HG03521 (cell line): ENCODE results near the gene ADAMTS19.
A peak's percentile ranks its signal among the peaks of the same experiment; 100 is the strongest.

ENCODE experiments used
- ATAC-seq: cut with Tn5 transposase; IDR thresholded peaks from one replicate; pipeline ENCODE4 v1.9.1; 2021; ENCODE audit warnings: mild to moderate bottlenecking, moderate library complexity; ENCODE audit not compliant: unreplicated experiment

ADAMTS19 gene

DNA sequence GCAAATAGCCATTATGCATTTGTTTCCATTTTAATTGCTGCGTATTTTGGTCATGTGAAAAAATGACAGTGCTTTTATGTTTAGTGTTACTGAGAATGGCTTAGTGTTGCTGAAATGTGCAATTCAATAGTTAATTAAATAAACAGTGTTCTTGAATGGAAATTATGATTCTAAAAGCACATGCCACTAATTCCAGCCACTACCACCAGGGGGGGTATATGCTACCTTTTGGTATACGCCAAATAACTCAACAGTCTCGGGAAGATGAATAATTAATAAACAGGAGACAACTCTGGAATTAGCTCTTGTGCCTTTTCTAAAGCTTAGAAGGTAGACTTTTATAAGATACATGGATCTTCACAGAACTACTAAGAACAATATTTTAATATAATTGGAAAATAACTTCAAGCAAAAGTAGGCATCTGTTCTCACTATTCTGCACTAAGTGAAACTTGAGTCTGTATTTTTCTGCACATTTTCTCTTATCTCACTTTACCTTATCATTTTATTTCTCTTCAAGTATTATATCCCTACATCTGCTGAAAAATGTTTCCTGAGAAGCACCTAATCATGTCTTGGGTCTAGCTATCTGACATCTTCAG lies 204.3 kb downstream of the ADAMTS19 start:
- ATAC-seq: peak; percentile 70

DNA sequence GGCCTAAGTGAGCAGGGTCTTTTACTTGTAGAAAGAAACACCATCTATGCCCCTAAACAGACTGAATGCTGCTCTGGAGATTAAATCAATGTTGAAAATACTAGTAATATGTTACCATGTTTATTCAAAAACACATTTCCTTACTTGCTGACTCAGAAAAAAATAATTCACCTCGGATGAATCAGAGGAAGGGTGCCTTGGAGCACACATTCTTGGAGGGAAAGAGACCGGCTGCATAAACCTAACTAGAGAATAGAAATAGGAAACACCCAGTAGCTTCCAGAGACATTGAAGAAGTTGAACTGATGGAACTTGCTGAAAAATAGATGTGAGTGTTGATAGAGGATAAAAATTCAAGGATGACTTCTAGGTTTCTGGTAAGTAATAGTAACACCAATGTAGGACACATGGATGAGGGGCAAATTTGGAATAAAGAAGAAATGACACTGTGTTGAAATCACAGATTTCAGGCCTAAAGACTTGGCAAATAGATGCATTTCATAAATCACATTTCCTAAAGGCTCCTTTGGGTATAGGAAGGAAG lies 210.9 kb downstream of the ADAMTS19 start:
- ATAC-seq: no peak

DNA sequence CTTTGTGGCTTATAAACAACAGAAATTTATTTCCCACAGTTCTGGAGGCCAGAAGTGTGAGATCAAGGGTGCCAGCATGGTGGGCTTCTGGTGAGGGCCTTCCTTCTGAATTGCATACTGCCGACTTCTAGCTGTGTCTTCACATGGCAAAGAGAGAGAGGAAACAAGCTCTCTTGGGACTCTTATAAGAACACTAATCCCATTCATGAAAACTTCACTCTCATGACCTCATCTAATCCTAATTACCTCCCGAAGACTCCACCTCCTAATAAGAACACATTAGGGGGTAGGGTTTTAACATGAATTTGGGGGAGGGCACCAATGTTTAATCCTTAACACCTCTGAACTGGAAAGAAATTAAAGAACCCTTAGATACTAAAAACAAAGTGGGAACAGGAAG lies 211.9 kb downstream of the ADAMTS19 start:
- no peak for ATAC-seq

DNA sequence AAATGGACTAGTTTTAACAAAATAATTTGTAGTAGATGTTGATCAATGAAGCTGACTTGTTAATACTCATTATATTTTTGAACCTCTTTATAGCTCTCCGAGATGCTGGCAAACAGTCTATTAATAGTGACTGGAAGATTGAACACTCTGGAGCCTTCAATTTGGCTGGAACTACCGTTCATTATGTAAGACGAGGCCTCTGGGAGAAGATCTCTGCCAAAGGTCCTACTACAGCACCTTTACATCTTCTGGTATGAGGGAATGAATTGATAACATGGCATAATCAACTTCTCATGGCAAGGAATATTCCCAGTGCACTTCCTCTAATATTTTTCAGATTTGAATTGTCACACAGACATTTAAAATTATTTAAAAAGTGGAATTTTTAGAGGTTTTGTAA lies 219.6 kb downstream of the ADAMTS19 start:
- no peak for ATAC-seq

DNA sequence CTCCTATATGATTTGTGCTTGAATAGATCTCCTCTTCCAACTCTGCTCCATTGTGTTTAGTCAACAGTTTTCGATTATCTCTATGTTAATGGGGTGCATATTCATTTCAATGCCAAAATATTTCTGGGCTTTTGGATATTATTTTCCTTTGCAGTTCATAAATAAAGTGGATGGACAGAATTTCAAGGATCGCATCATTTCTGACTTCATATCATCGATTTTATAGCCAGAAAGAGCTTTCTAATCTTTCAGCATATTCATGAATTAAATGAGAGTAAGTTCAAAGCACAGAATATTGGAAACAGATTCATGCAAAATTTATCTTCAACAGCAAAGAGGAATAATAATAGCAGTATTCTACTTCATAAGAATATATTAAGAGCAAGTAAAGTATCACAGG lies 227.8 kb downstream of the ADAMTS19 start:
- ATAC-seq: no peak

DNA sequence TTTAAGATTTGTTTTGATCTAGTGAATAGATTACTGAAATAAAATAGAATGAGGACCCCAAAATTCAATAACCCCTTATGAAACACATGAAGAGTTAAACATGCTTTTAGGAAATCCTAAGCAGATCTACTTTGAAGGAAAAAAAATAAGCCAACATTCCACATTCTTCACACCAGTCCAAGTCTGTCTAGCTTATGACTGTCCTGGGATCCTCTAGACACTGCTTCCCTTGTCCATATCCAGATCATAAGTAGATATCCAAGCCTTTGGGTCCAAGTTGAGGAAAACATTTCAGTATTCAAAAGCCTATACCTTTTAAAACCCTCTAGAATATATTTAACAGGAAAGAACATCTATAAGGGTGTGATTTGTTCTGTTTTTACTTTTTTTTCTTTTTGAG lies 228.9 kb downstream of the ADAMTS19 start:
- no peak for ATAC-seq

DNA sequence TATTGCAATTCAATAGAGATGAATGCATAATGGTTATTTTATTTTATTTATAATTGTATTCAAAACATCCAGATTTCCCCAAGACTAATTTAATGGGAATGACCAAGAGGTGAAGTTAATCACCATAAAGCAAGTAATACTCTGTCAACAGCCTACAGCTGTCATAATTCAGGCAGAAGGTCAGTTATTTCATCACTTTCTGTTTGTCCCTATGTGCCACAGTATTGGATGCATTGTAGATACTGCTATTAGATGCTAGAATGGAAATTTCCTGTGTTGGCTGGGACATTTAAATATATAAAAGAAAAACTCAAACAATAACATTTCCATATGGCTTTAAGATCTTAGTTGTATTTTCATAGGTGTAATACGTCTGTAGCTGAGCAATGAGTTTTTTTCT lies 231.1 kb downstream of the ADAMTS19 start:
- no peak for ATAC-seq

DNA sequence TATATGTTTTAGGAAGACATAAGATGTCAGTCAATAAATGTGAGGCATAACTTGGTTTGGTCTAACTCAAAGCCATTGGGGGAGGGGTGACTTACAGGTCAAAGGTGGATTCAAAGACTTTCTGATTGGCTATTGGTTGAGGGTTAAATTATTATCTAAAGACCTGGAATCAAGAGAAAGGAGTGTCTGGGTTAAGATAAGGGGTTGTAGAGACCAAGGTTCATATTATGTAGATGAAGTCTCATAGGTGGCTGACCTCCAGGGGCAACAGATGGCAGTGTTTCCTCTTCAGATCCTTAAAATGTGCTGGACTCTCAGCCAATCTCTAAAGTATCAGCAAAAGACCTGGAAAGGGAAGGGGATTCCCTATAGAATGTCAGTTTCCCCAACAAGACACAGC lies 236.5 kb downstream of the ADAMTS19 start:
- ATAC-seq: no peak

DNA sequence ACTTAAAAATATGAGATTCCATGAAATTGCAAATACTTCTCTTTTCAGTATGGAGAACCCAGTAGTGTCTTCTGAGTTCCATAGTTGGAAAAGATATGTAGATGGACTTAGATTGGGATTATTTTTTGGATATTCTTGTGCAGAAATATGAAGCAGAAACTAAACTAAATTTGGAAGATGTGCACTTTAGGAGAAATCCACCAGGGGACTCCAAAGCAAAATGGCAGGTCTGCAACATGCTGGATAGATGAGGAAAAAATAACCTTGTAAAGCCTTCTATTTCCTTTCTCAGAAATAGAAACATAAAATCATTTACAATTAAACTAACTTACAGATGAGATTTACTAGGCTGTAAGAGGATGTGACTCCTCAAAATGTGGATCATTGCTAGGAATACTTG lies 238.6 kb downstream of the ADAMTS19 start:
- no peak for ATAC-seq

DNA sequence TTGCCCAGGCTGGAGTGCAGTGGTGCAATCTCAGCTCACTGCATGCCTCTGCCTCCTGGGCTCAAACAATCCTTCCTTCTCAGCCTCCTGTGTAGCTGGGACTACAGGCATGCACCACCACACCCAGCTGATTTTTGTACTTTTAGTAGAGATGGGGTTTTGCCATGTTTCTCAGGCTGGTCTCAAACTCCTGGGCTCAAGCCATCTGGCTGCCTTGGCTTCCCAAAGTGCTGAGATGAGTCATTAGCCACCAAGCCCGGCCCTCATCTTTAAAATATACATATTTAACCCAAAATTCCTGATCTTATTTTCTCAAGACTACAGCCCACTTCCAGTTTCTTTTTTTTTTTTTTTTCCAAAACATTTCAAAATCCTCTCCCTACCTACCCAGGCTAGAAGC lies 256.1 kb downstream of the ADAMTS19 start:
- ATAC-seq: no peak

DNA sequence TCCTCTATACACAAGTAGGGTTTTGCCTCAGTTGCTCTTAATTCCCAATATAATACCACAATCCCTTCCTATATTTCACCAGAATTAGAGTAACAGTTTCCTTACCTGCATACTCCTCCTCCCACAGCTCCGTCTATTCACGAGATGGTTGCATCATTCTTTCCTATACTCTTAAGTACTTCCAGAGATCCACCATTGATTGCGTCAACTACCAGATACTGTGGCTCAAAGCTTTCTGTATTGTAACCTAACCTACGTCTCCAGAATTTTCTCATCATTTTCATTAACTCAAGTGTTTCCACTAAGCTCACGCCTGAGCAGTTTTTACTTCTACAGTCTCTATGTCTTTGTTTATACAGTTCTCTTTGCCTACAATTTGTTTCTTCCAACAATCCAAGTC lies 256.6 kb downstream of the ADAMTS19 start:
- ATAC-seq: no peak

DNA sequence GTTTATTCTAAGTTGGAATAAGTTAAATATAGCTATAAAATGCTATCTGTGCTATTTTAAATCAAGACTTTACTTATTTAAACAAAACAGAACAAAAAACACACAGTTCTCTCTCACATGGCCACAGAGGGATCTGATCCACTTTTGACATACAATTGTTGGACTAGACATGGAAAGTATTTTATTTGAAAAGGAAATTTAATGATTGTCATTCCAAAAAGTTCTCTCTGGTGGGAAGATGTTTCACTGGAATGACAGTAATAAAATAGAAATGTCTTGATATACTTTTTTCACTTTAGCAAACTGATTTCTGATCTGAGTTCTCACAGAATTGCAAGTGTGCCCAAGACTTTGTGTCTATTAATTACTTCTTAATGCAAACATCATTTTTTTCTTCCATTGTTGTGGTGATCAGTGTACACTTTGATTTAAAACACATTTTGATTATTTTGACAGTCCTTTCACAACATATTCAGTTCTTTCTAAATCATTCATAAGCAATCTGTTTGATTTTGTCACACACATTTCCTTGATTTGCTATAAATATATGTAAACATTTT lies 257.7 kb downstream of the ADAMTS19 start:
- no peak for ATAC-seq

DNA sequence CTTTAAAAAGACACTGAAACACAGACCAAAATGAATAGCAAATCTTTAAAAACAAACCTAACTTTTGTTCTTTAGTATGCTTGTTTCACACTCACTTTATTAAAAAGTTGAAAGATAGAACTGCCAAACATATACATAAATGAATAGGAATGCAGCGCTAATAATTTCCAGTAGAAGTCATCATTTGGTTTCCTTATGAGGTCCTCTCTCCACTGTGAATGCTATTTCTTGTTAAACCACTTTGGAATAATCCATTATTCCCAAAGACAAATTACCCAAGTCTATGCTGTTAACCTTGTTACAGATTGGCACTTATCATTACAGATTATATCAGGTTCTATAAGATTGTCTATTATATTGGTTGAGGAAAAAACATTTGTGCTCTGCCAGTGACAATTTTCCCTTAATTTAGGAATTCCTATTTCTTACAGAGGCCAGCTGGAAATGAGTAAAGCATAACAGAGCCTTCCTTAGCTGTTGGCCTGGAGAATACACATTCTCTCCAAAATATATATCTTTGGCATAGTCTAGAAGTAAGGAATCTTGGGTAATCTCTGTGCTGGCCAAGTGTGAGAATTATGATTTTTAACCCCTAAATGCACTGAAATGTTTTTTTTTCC lies 258.5 kb downstream of the ADAMTS19 start:
- ATAC-seq: no peak

DNA sequence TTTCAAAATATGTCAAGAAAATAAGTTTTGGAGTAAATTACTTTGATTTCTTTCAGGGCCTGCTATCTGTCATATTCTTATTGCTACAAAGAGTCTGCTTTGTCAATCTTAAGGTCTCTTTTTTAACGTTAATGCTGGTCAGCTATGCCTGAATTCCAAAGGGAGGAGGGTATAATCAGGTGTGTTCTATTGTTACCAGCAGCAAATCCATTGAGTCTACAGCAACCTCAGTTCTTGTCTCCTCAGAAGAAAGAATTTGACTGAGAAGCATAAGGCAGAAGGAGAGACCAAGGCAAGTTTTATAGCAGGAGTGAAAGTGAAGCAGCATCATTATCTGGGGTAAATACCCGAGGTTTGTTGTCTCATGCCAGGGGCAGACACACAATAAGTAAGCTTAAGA lies 264.1 kb downstream of the ADAMTS19 start:
- ATAC-seq: no peak

DNA sequence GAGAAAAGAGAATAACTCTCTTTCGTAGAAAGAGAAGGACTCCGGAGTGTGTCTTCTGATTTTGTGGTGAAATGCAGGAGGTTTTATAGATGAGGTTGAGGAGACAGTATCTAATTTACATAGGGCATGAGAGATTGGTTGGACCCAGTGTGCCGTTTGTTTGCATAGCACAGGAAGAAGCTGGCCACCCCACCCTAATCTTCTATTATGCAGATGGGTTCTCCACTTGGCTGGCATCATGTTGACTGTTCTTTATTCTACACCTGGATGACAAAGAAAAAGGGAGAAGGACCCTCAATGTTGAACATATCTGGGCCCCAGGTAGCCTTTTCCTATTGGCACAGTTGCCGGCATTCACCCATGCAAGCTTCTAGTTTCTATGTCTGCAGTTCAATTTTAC lies 264.5 kb downstream of the ADAMTS19 start:
- no peak for ATAC-seq

DNA sequence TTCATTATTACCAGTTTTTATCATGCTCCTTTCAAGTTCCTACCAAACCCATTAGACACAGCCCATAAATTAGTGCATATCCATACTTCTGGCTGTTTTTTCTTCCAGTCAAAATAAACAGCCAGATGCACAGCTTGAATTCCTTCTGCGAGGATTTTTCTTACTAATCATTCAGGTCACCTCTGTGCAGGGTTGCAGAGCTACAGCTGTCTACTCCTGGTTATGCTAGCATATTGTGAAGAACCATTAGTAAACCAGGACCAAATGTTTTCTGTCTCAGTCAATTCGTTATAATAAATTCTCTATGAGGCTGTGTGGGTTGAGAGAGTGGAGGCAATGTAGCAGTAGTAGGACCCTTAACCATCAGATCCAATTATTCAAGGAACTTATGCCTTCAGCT lies 279.7 kb downstream of the ADAMTS19 start:
- ATAC-seq: no peak

DNA sequence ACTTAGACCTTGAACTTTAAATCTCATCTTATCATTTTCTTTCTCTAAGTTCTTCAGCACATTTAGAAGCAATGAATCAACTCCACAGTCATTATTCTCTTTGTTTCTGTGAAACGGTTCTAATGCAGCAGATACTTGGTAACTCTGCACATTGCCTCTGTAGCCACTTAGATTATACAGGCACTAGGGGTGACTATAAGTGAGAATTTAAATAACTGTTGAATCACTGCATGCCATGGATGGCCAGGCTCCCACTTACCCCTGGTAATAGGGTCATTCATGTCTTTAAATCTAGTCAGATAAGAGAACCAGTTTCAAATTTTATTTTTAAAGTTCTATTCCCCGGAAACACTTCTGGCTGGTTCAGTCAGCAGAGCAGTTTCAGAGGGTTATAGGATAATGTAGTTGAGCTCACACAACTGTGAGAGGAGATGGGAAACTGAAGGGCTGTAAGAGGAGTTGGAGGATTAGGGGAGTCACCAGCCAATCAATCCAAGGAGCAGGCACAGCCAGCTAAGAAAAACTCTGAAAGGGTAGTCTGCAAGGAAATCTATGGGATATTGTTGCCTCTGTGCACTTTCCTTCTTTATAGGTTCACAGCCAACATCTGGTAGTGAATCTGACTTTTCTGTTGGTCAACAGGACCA lies 283.6 kb downstream of the ADAMTS19 start:
- ATAC-seq: no peak

DNA sequence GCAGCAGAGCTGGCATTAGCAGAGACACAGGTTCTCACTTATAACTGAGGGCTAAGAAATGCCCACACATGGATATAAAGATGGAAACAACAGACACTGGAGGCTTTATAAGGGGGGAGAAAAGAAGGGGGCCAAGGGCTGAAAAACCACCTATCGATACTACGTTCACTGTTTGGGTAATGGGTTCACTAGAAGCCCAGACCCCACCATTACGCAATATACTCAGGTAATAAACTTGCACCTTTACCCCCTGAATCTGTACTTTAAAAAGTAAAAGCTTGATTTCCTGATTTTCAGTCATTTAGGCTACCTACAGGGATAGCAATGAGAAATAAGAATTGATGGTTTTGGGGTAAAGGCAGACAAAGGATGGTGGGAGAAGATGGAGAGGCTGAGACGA lies 285.9 kb downstream of the ADAMTS19 start:
- no peak for ATAC-seq

DNA sequence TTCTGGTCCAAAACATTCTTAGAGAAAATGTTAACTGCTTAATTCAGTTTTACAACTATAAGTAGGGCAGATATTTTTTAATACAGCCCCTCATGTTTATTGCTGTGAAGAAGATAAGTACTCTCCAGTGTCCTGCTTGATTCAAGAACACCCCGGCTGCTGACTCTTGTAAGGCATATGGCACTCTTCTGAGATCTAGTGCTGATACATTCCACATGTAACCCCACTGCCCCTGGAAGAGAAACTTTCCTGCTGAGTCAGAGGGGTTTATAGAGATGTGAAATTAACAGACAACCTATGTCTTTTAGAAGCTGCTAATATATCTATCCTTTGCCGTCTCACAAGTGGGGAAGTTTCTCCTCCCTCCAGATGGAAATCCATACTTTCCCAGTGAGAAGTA lies 286.8 kb downstream of the ADAMTS19 start:
- ATAC-seq: no peak

DNA sequence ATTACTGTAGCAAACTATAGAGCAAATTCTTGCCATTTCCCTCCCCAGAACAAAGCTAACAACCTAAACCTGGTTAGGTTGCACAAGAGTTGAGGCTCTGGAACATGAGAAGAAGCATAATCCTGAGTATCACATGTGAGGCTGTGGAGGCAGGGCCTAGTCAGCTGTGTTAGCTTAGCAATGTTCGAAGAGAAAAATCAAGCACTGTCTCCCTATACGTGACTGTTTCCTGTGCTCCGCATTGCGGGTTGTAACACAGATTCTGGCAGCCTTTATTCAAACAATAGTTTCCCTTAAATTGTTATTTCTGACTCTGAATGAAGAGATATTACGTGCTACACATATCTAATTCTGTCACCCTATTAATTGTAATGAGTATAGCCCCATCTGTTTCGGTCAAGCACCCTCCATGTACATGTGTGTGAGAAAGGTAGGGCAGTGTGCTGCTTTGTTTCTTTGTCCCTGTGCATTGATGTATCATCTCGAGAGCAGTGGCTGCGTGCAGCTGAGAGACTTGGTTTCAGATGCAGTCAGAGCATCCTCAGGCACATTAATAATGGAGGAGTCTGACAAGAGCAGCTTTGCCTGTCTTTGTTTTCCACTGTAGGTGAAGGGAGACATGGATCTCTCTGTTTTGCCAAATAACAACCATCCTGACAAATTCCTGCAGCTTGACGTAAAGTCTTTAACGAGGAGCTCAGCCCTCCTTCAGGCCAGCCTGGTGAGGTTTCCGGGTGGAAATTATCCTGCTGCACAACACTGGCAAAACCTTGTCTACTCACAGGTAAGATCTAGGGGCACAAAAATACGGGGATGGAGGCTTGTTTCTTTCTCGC lies 287.7 kb downstream of the ADAMTS19 start, which contains the start of gene MINAR2:
TSS of gene MINAR2 (plus strand) at position 523 of the 836 bp plus-strand sequence. CDS start at position 620, 97 bp downstream.
- no peak for ATAC-seq
